Activated CD8-positive, alpha-beta memory T cell treated with anti-CD3 and anti-CD28 coated beads, Interleukin-2, amount 10 ng/mL, durations not matched to agents 7 days and 5 days (primary cell): ENCODE measurements around the gene CBS. TPM values are rescaled to one million over a fixed set of nuclear protein-coding genes. Genes with fewer than 3 reads are reported as not detected.
"Not testable (repeated sequence)": the region's sequence is repeated elsewhere in the genome, so short reads cannot be mapped to it uniquely, and the experiment has no call there.

Source experiments
- ATAC-seq: fragments of 150-1000 bp; cut with Tn5 transposase; one replicate; pipeline ENCODE4 v1.10.0; 2021; ENCODE audit warnings: moderate library complexity
- CTCF ChIA-PET: fragments of 350-600 bp; sonication (Branson Sonifier 250); formaldehyde crosslinking; loops from one replicate; lab custom pipeline; 2021; ENCODE audit warnings: antibody characterized with exemption; lab: Charles Lee
- DNase-seq: peaks from one replicate; pipeline ENCODE4 v3.0.0-alpha.2; 2020
- H3K27ac Mint-ChIP-seq: one replicate; pipeline ENCODE4 v1.8.0; 2021; ENCODE audit warnings: mild to moderate bottlenecking, mixed read lengths
- H3K27me3 Mint-ChIP-seq: one replicate; pipeline ENCODE4 v1.8.0; 2021; ENCODE audit warnings: mixed read lengths
- H3K36me3 Mint-ChIP-seq: one replicate; pipeline ENCODE4 v1.8.0; 2021; ENCODE audit warnings: mild to moderate bottlenecking, mixed read lengths
- H3K4me1 Mint-ChIP-seq: one replicate; pipeline ENCODE4 v1.8.0; 2021; ENCODE audit warnings: mixed read lengths
- H3K4me3 Mint-ChIP-seq: one replicate; pipeline ENCODE4 v1.8.0; 2021; ENCODE audit warnings: mild to moderate bottlenecking, moderate library complexity, mixed read lengths
- H3K9me3 Mint-ChIP-seq: one replicate; pipeline ENCODE4 v1.8.0; 2022; ENCODE audit warnings: low read depth, mixed read lengths
- total RNA-seq, 2 experiments: library from RNA; stranded (reverse); gene quantifications; one replicate each; pipeline ENCODE4 v1.2.3, GENCODE V29; 2021

CBS gene
- total RNA-seq, 2 experiments from 2014 or later: 12.0 to 23.3 TPM

- H3K27me3 Mint-ChIP-seq, DNase-seq, H3K4me3 Mint-ChIP-seq, H3K27ac Mint-ChIP-seq, H3K9me3 Mint-ChIP-seq, H3K36me3 Mint-ChIP-seq, ATAC-seq, CTCF ChIA-PET, H3K4me1 Mint-ChIP-seq: not testable (repeated sequence)
Measured at GRCh38 chr21:43089463-43089862, 13.8 kb upstream of the CBS start.

GRCh38 chr21:43082587-43083300, 7.1 kb upstream of the CBS start:
- DNase-seq, H3K36me3 Mint-ChIP-seq, H3K9me3 Mint-ChIP-seq, CTCF ChIA-PET, H3K4me1 Mint-ChIP-seq, H3K4me3 Mint-ChIP-seq, H3K27ac Mint-ChIP-seq, H3K27me3 Mint-ChIP-seq, ATAC-seq: not testable (repeated sequence)

- H3K27me3 Mint-ChIP-seq, H3K4me1 Mint-ChIP-seq, H3K4me3 Mint-ChIP-seq, H3K9me3 Mint-ChIP-seq, CTCF ChIA-PET, DNase-seq, H3K27ac Mint-ChIP-seq, H3K36me3 Mint-ChIP-seq, ATAC-seq: not testable (repeated sequence)
Measured at GRCh38 chr21:43076643-43077042, 1.0 kb upstream of the CBS start.

- H3K36me3 Mint-ChIP-seq, H3K4me1 Mint-ChIP-seq, H3K9me3 Mint-ChIP-seq, H3K4me3 Mint-ChIP-seq, CTCF ChIA-PET, H3K27ac Mint-ChIP-seq, DNase-seq, H3K27me3 Mint-ChIP-seq: not testable (repeated sequence)
- ATAC-seq: peak; percentile 29
Measured at GRCh38 chr21:43076023-43076637, 495 bp upstream of the CBS start.

GRCh38 chr21:43074401-43075169, 1.1 kb downstream of the CBS start:
- ATAC-seq, CTCF ChIA-PET, H3K4me3 Mint-ChIP-seq, H3K27ac Mint-ChIP-seq, H3K36me3 Mint-ChIP-seq, H3K9me3 Mint-ChIP-seq, H3K27me3 Mint-ChIP-seq, DNase-seq, H3K4me1 Mint-ChIP-seq: not testable (repeated sequence)

GRCh38 chr21:43072742-43073141, 2.9 kb downstream of the CBS start:
- DNase-seq, H3K27ac Mint-ChIP-seq, H3K4me3 Mint-ChIP-seq, H3K4me1 Mint-ChIP-seq, ATAC-seq, CTCF ChIA-PET, H3K27me3 Mint-ChIP-seq, H3K9me3 Mint-ChIP-seq, H3K36me3 Mint-ChIP-seq: not testable (repeated sequence)

DNA sequence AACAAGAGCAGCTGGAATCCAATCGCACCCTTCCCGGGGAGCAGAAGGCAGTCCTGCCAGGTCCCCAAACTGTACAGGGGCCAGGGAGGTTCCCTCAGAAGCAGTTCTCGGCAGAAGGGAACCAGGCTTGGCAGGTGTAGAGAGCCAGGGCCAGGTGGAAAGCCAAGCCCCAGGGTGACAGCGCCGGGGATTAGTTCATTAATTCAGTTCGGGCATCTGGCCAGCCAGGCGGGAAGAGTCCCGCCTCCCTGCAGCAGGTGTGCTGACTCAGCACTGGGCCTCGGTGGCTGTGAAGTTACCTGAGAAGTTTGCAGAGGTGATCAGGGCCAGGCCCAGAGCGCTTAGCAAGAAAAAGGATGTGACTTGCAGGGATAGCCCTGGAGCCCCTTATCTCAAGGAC, 6.0 kb downstream of the CBS start:
- DNase-seq, CTCF ChIA-PET, H3K9me3 Mint-ChIP-seq, H3K27me3 Mint-ChIP-seq, H3K4me3 Mint-ChIP-seq, ATAC-seq, H3K4me1 Mint-ChIP-seq, H3K36me3 Mint-ChIP-seq, H3K27ac Mint-ChIP-seq: not testable (repeated sequence)

GRCh38 chr21:43068065-43068464, 7.6 kb downstream of the CBS start:
- CTCF ChIA-PET, ATAC-seq, DNase-seq, H3K9me3 Mint-ChIP-seq, H3K4me3 Mint-ChIP-seq, H3K4me1 Mint-ChIP-seq, H3K27ac Mint-ChIP-seq, H3K36me3 Mint-ChIP-seq, H3K27me3 Mint-ChIP-seq: not testable (repeated sequence)

GRCh38 chr21:43066690-43067089, 8.9 kb downstream of the CBS start:
- CTCF ChIA-PET, H3K27me3 Mint-ChIP-seq, H3K4me1 Mint-ChIP-seq, H3K9me3 Mint-ChIP-seq, ATAC-seq, H3K36me3 Mint-ChIP-seq, H3K27ac Mint-ChIP-seq, H3K4me3 Mint-ChIP-seq, DNase-seq: not testable (repeated sequence)

- CTCF ChIA-PET, H3K4me1 Mint-ChIP-seq, H3K36me3 Mint-ChIP-seq, H3K4me3 Mint-ChIP-seq, H3K9me3 Mint-ChIP-seq, H3K27ac Mint-ChIP-seq, DNase-seq, ATAC-seq, H3K27me3 Mint-ChIP-seq: not testable (repeated sequence)
Measured at GRCh38 chr21:43065991-43066390, 9.6 kb downstream of the CBS start.

- H3K9me3 Mint-ChIP-seq, H3K27ac Mint-ChIP-seq, H3K36me3 Mint-ChIP-seq, CTCF ChIA-PET, H3K4me3 Mint-ChIP-seq, H3K4me1 Mint-ChIP-seq, H3K27me3 Mint-ChIP-seq, ATAC-seq, DNase-seq: not testable (repeated sequence)
Measured at GRCh38 chr21:43064265-43064917, 11.2 kb downstream of the CBS start.

GRCh38 chr21:43062955-43063664, 12.5 kb downstream of the CBS start:
- H3K36me3 Mint-ChIP-seq, H3K4me1 Mint-ChIP-seq, H3K27me3 Mint-ChIP-seq, H3K9me3 Mint-ChIP-seq, H3K27ac Mint-ChIP-seq, ATAC-seq, H3K4me3 Mint-ChIP-seq, DNase-seq, CTCF ChIA-PET: not testable (repeated sequence)

- DNase-seq, H3K9me3 Mint-ChIP-seq, CTCF ChIA-PET, H3K4me3 Mint-ChIP-seq, H3K27ac Mint-ChIP-seq, H3K4me1 Mint-ChIP-seq, H3K36me3 Mint-ChIP-seq, ATAC-seq, H3K27me3 Mint-ChIP-seq: not testable (repeated sequence)
Measured at GRCh38 chr21:43053112-43053511, 22.5 kb downstream of the CBS start.
